Prostate gland (tissue), 2 donors: ENCODE results near the gene TCF7. TPM values are rescaled to one million over a fixed set of nuclear protein-coding genes. Genes with fewer than 3 reads are reported as not detected.

Experiments
- DNase-seq: peaks from one replicate; pipeline ENCODE4 v3.0.0-alpha.2; 2019; ENCODE audit warnings: low spot score
- H3K27ac ChIP-seq, 2 donors: fragments of 200-600 bp; sonication (generic); 2 replicates each; pipeline ENCODE4 v1.5.1; 2017 to 2019
- H3K27me3 ChIP-seq: fragments of 200-600 bp; sonication (generic); replicated peaks from 2 replicates; pipeline ENCODE4 v1.5.1; 2019; ENCODE audit not compliant: insufficient read depth
- H3K36me3 ChIP-seq, 2 donors: fragments of 200-600 bp; sonication (generic); 1 replicate in 1 of 2; 2 replicates in 1 of 2; pipeline versions ENCODE4 v1.5.1 to v1.8.1; 2017 to 2019
- H3K4me1 ChIP-seq: fragments of 200-600 bp; sonication (generic); replicated peaks from 2 replicates; pipeline ENCODE4 v1.5.1; 2019
- H3K4me3 ChIP-seq, 2 donors: fragments of 200-600 bp; sonication (generic); 2 replicates each; pipeline ENCODE4 v1.5.1; 2017 to 2019
- H3K9me3 ChIP-seq: fragments of 200-600 bp; sonication (generic); 2 replicates; pipeline ENCODE4 v1.5.1; 2017
- CTCF ChIP-seq, 4 experiments: fragments of 200-600 bp in 2 of 4; fragments of 450-650 bp in 2 of 4; sonication (generic) in 2 of 4; IDR thresholded peaks; 1 replicate in 3 of 4; 2 replicates in 1 of 4; pipeline ENCODE4 v1.5.1; 2016 to 2019; ENCODE audit warnings: antibody characterized with exemption in 4 of 4, mild to moderate bottlenecking in 2 of 4, moderate library complexity in 2 of 4
- POLR2A ChIP-seq: fragments of 450-650 bp; IDR thresholded peaks from one replicate; pipeline ENCODE4 v1.6.1; 2016; ENCODE audit warnings: antibody characterized with exemption, mild to moderate bottlenecking
- POLR2AphosphoS5 ChIP-seq: sonication (generic); formaldehyde crosslinking; IDR thresholded peaks from one replicate; pipeline ENCODE4 v1.6.1; 2017; ENCODE audit warnings: antibody characterized with exemption
- WGBS: methylation state at CpG from one replicate; pipeline ENCODE4 v1.1.5; 2018; 5-methylcytosine and 5-hydroxymethylcytosine counted together
- intact Hi-C: fragments of 100-400 bp; cut with DNase I; formaldehyde crosslinking; loops from one replicate; pipeline ENCODE4 v1.14.2; 2022
- total RNA-seq, 2 donors: library from RNA; depleted of rRNA; stranded (reverse); fragments of >200 nt; gene quantifications; one replicate each; pipeline ENCODE4 v1.1.0, GENCODE V29; 2016

TCF7 gene
- total RNA-seq, 2 donors from 2014 or later, result 8.1 to 9.8 TPM

- no peaks in the 10 kb centered on the region for H3K27me3 ChIP-seq
- H3K9me3 ChIP-seq, result no peaks in the 10 kb centered on the region
- peaks cover 0 to 6% of the 10 kb centered on the region in 2 donors for H3K36me3 ChIP-seq
- H3K27ac ChIP-seq, result no peak overlapping the region
- peaks cover 7% of the 10 kb centered on the region for H3K4me1 ChIP-seq
- intact Hi-C loops, result loop anchor here (2.0 kb wide), 1 partner anchor 106 kb away; no protein-coding TSS in a partner anchor
- WGBS, result 78% methylated on average over 4 of the region's 4 CpGs
- TF ChIP-seq POLR2A (no peak), POLR2AphosphoS5 (no peak), CTCF (IDR thresholded peaks at IDR 0.05) (no peak)
- no peak for DNase-seq
- no peak overlapping the region for H3K4me3 ChIP-seq
Observed at GRCh38 chr5:134146651-134147518, 32.4 kb downstream of the TCF7 start.

DNA sequence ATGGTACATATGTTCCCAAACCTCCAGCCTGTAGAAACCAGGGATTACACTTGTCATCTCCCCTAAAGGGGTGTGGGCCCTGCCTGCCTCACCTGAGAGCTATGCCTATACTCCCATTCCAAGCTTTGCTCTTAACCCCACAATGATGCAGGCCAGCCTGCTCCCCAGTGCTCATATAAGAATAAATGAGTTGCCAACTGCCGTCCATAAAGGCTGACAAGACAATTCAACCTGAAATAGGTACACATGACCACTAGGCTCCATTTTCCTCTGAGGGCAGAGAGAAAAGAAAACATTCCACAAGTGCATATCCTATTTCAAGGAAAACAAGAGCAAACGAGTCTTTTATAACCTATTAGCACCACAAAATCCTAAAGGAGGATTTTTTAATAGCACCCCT lies 33.8 kb downstream of the TCF7 start:
- WGBS, result 20% methylated on average over 2 of the region's 2 CpGs
- H3K27ac ChIP-seq, result no peak overlapping the region
- H3K4me3 ChIP-seq, result no peak overlapping the region
- peaks cover 0 to 6% of the 10 kb centered on the region in 2 donors for H3K36me3 ChIP-seq
- intact Hi-C loops, result no loop called here
- no peak for DNase-seq
- no peaks in the 10 kb centered on the region for H3K27me3 ChIP-seq
- TF ChIP-seq CTCF (IDR thresholded peaks at IDR 0.05) (no peak), POLR2AphosphoS5 (no peak), POLR2A (no peak)
- H3K9me3 ChIP-seq, result no peaks in the 10 kb centered on the region
- peaks cover 7% of the 10 kb centered on the region for H3K4me1 ChIP-seq

DNA sequence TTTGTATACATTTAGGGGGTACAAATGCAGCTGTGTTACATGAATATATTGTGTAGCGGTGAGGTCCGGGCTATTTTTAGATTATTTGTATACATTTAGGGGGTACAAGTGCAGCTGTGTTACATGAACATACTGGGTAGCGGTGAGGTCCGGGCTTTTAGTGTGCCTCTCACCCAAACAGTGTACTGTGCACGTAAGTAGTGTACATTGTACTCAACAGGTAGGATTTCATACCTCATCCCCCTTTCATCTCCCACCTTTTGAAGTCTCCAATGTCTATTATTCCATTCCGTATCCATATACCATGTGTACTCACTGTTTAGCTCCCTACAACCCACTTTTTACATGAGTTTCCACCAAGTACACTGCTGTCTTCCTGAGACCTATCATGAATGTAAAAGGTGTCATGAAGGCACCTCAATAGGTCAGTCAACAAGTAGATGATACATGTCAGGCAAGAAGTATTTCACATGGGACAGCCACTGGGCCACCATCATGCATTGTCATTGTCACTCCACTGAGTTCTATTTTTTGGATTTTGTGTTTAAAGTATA lies 34.6 kb downstream of the TCF7 start:
- peaks cover 0 to 6% of the 10 kb centered on the region in 2 donors for H3K36me3 ChIP-seq
- 85% methylated on average over 6 of the region's 6 CpGs for WGBS
- H3K9me3 ChIP-seq, result no peaks in the 10 kb centered on the region
- TF ChIP-seq POLR2A (no peak), CTCF (IDR thresholded peaks at IDR 0.05) (no peak), POLR2AphosphoS5 (no peak)
- no peak overlapping the region for H3K4me3 ChIP-seq
- no peak for DNase-seq
- H3K27me3 ChIP-seq, result no peaks in the 10 kb centered on the region
- intact Hi-C loops, result no loop called here
- peak overlapping the region in 1 of 2 donors; percentile 44 for H3K27ac ChIP-seq
- H3K4me1 ChIP-seq, result peaks cover 7% of the 10 kb centered on the region

DNA sequence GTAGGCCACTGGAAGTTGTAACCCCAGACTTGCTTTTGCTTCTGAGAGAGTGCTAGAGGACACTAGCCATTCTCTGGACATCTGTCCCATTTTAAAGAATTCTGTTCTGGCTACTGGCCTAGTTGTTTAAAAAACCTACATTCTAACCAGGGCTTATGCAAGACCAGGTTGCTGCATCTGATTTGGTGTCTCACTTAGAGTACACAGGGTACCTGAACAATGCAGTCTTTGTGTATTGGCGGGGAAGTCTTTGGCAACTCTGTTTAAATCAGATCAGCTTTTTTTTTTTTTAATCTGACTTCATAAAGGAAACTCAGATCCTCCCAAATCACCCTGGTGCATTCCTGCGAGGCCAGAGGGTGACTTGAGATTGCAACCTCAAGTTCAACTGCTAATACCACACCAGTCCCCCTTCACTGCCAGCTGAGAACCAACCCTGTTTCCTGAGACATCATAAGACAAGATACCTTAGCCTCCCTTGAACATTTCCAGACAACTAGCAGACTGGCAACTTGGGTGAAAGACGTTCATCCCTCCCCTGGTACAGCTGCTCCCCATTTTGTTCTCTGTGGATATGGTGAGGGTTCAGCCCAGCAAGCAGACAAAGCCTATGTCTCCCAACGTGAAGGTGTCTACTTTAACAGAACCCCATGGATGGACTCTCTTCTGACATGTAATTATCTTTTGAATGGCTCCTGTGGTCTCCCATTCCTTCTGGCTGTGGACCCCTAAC lies 35.3 kb downstream of the TCF7 start:
- intact Hi-C loops, result no loop called here
- 53% methylated on average over 4 of the region's 4 CpGs for WGBS
- no peak overlapping the region for H3K4me3 ChIP-seq
- no peaks in the 10 kb centered on the region for H3K9me3 ChIP-seq
- peaks cover 0 to 6% of the 10 kb centered on the region in 2 donors for H3K36me3 ChIP-seq
- H3K27ac ChIP-seq, result peak overlapping the region; percentile 44 to 48
- peak; percentile 57 for DNase-seq
- peak; percentile 74 for TF ChIP-seq POLR2AphosphoS5
- TF ChIP-seq POLR2A, result no peak
- no peak for TF ChIP-seq CTCF (IDR thresholded peaks at IDR 0.05)
- H3K4me1 ChIP-seq, result peaks cover 7% of the 10 kb centered on the region
- no peaks in the 10 kb centered on the region for H3K27me3 ChIP-seq
